Measurements from ENCODE around the gene CDC14A.

Gene CDC14A

DNA sequence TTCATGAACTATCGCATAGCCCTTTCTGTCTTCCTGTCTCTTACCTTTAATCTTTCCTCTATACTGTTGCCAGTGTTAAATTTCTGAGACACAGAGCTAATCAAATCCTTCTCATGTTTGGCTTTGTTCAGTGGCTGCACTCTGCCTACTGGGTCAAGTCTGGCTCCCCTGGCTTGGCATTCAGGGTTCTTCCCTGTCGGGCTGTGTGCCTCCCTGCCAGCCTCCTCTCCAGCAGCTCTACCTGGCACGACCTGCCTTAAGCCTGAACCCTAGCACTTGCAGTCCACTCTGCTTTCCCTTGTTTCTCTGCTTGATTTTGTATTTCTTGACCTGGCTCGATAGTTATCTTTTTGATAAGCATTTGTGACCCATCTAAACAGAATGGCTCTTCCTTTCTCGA is 159.5 kb downstream of the CDC14A start:
- Histone ChIP-seq H3K4me2 (ENCODE audit: low read length, poor library complexity, severe bottlenecking) (no peak overlapping the region), H2BK15ac (ENCODE audit: low read depth, poor library complexity, severe bottlenecking) (no peak overlapping the region), H2BK5ac (ENCODE audit: low read depth, low read length, poor library complexity, severe bottlenecking) (no peak overlapping the region), H3K79me1 (replicated peaks; ENCODE audit: low read length, poor library complexity, severe bottlenecking) (no peaks in the 10 kb centered on the region), H2AFZ (ENCODE audit: low read depth, low read length) (no peak overlapping the region), H3K36me3 (ENCODE audit: control insufficient read depth in 1 of 2, insufficient read depth in 2 of 2, low read depth in 1 of 2, low read length in 2 of 2) (no peaks in the 10 kb centered on the region), H3K27ac (ENCODE audit: low read length, poor library complexity, severe bottlenecking) (no peak overlapping the region), H3K23ac (ENCODE audit: low read length in 2 of 2) (no peak overlapping the region), H2BK12ac (ENCODE audit: low read length in 2 of 2) (no peak overlapping the region), H2AK5ac (ENCODE audit: low read length, severe bottlenecking) (no peak overlapping the region), H3K4me1 (ENCODE audit: control insufficient read depth, insufficient read depth, low read depth, low read length) (no peaks in the 10 kb centered on the region), H3K4ac (ENCODE audit: low read depth in 1 of 2, low read length in 2 of 2) (no peak overlapping the region), H3K27me3 (ENCODE audit: control insufficient read depth in 1 of 2, insufficient read depth in 1 of 2, low read length in 2 of 2) (no peaks in the 10 kb centered on the region), H3K14ac (ENCODE audit: low read length in 2 of 2) (no peak overlapping the region), H3K9me3 (ENCODE audit: control insufficient read depth, low read length) (no peaks in the 10 kb centered on the region), H4K91ac (ENCODE audit: low read length) (no peak overlapping the region), H3K9ac (ENCODE audit: low read length) (no peak overlapping the region), H4K8ac (ENCODE audit: low read length) (no peak overlapping the region), H2BK120ac (ENCODE audit: low read depth, low read length) (no peak overlapping the region), H3K18ac (ENCODE audit: low read depth in 1 of 2, low read length in 2 of 2) (no peak overlapping the region), H3K4me3 (ENCODE audit: insufficient read depth in 1 of 2, low read depth in 1 of 2, low read length in 2 of 2) (no peak overlapping the region)
- DNase-seq = no peak
- 97% methylated on average over 5 of the region's 5 CpGs for WGBS

DNA sequence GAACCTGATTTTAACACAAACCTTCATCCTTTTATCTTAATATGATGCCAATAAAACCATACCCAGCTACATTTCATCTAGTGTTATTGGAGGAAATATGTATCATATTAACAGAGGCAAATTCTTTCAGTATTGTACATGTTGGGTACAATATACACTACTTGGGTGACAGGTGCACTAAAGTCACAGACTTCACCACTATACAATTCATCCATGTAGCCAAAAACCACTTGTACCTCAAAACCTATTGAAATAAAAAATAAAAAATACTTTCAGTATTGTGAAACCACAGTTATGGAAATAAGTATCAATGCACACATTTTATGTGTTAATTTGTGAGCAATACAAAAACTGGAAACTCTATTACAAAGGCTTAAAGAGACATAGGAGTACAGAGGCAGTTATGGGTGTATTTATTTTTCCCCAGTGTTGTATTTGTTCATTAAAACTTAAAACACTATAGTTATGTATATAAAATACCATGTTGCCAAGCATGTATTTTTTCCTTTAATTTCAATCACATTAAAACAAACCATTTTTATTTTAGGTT is 160.6 kb downstream of the CDC14A start:
- no peaks in the 10 kb centered on the region for H3K9me3 ChIP-seq (ENCODE audit: control insufficient read depth, low read length)
- no peak overlapping the region for H3K4me3 ChIP-seq (ENCODE audit: insufficient read depth in 1 of 2, low read depth in 1 of 2, low read length in 2 of 2)
- H4K8ac ChIP-seq (ENCODE audit: low read length) = no peak overlapping the region
- H2BK12ac ChIP-seq (ENCODE audit: low read length in 2 of 2) = no peak overlapping the region
- no peak overlapping the region for H2BK5ac ChIP-seq (ENCODE audit: low read depth, low read length, poor library complexity, severe bottlenecking)
- no peak for DNase-seq
- no peak overlapping the region for H2BK120ac ChIP-seq (ENCODE audit: low read depth, low read length)
- no peaks in the 10 kb centered on the region for H3K4me1 ChIP-seq (ENCODE audit: control insufficient read depth, insufficient read depth, low read depth, low read length)
- H3K4me2 ChIP-seq (ENCODE audit: low read length, poor library complexity, severe bottlenecking) = no peak overlapping the region
- H3K4ac ChIP-seq (ENCODE audit: low read depth in 1 of 2, low read length in 2 of 2) = no peak overlapping the region
- no peaks in the 10 kb centered on the region for H3K27me3 ChIP-seq (ENCODE audit: control insufficient read depth in 1 of 2, insufficient read depth in 1 of 2, low read length in 2 of 2)
- H3K18ac ChIP-seq (ENCODE audit: low read depth in 1 of 2, low read length in 2 of 2) = no peak overlapping the region
- no peak overlapping the region for H3K9ac ChIP-seq (ENCODE audit: low read length)
- H3K79me1 ChIP-seq (replicated peaks; ENCODE audit: low read length, poor library complexity, severe bottlenecking) = no peaks in the 10 kb centered on the region
- no peak overlapping the region for H2AFZ ChIP-seq (ENCODE audit: low read depth, low read length)
- no peak overlapping the region for H3K27ac ChIP-seq (ENCODE audit: low read length, poor library complexity, severe bottlenecking)
- no peak overlapping the region for H2BK15ac ChIP-seq (ENCODE audit: low read depth, poor library complexity, severe bottlenecking)
- H3K14ac ChIP-seq (ENCODE audit: low read length in 2 of 2) = no peak overlapping the region
- H3K36me3 ChIP-seq (ENCODE audit: control insufficient read depth in 1 of 2, insufficient read depth in 2 of 2, low read depth in 1 of 2, low read length in 2 of 2) = no peaks in the 10 kb centered on the region
- no peak overlapping the region for H4K91ac ChIP-seq (ENCODE audit: low read length)
- H3K23ac ChIP-seq (ENCODE audit: low read length in 2 of 2) = no peak overlapping the region
- no peak overlapping the region for H2AK5ac ChIP-seq (ENCODE audit: low read length, severe bottlenecking)

DNA sequence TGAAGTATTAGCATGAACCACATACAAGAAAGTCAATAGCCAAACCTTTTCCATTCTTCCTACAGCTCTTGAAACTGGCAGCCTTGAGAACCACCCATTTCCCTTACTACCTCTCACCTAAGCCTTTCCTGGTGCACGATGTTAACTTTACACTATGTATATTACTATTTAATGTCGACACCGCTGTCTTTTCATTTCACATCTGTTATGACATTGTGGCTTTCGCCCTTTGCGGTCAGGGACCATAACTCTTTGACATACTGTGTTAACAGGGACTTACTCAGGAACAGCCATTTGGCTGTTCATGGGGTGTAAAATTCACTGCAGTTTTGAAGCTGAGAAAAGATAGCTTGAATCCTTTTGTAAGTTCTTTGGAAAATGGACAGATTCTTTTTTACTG is 164.6 kb downstream of the CDC14A start:
- WGBS = 97% methylated on average over 5 of the region's 5 CpGs
- no peak overlapping the region for H3K4me3 ChIP-seq (ENCODE audit: insufficient read depth in 1 of 2, low read depth in 1 of 2, low read length in 2 of 2)
- DNase-seq = no peak
- H3K27ac ChIP-seq (ENCODE audit: low read length, poor library complexity, severe bottlenecking) = no peak overlapping the region
- no peak overlapping the region for H2BK15ac ChIP-seq (ENCODE audit: low read depth, poor library complexity, severe bottlenecking)
- no peak overlapping the region for H3K23ac ChIP-seq (ENCODE audit: low read length in 2 of 2)
- no peak overlapping the region for H2AK5ac ChIP-seq (ENCODE audit: low read length, severe bottlenecking)
- no peak overlapping the region for H3K4me2 ChIP-seq (ENCODE audit: low read length, poor library complexity, severe bottlenecking)
- no peaks in the 10 kb centered on the region for H3K9me3 ChIP-seq (ENCODE audit: control insufficient read depth, low read length)
- no peak overlapping the region for H4K8ac ChIP-seq (ENCODE audit: low read length)
- H2BK12ac ChIP-seq (ENCODE audit: low read length in 2 of 2) = no peak overlapping the region
- no peaks in the 10 kb centered on the region for H3K36me3 ChIP-seq (ENCODE audit: control insufficient read depth in 1 of 2, insufficient read depth in 2 of 2, low read depth in 1 of 2, low read length in 2 of 2)
- no peak overlapping the region for H3K9ac ChIP-seq (ENCODE audit: low read length)
- H2BK5ac ChIP-seq (ENCODE audit: low read depth, low read length, poor library complexity, severe bottlenecking) = no peak overlapping the region
- no peaks in the 10 kb centered on the region for H3K27me3 ChIP-seq (ENCODE audit: control insufficient read depth in 1 of 2, insufficient read depth in 1 of 2, low read length in 2 of 2)
- no peak overlapping the region for H3K14ac ChIP-seq (ENCODE audit: low read length in 2 of 2)
- no peak overlapping the region for H3K18ac ChIP-seq (ENCODE audit: low read depth in 1 of 2, low read length in 2 of 2)
- no peaks in the 10 kb centered on the region for H3K79me1 ChIP-seq (replicated peaks; ENCODE audit: low read length, poor library complexity, severe bottlenecking)
- H2AFZ ChIP-seq (ENCODE audit: low read depth, low read length) = no peak overlapping the region
- no peak overlapping the region for H3K4ac ChIP-seq (ENCODE audit: low read depth in 1 of 2, low read length in 2 of 2)
- no peak overlapping the region for H4K91ac ChIP-seq (ENCODE audit: low read length)
- no peaks in the 10 kb centered on the region for H3K4me1 ChIP-seq (ENCODE audit: control insufficient read depth, insufficient read depth, low read depth, low read length)
- H2BK120ac ChIP-seq (ENCODE audit: low read depth, low read length) = no peak overlapping the region

DNA sequence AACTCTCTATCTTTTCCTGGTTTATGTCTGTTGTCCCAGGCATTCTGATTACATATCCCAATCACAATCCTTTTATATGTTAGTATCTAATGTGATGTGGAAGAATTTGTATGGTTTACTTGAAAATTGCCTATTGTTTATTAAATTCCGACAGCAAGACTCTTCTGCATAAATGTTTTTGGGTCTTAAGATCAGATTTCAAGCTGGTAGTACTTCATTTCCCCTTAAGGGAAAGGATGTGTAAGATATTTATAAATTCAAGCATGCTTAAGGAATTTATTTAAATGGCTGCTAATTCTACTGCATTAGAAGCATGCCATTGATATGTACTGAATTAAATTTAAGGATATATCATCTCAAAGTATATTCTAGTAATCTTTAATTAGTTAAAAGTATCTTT is 165.2 kb downstream of the CDC14A start:
- H4K91ac ChIP-seq (ENCODE audit: low read length) = no peak overlapping the region
- H3K18ac ChIP-seq (ENCODE audit: low read depth in 1 of 2, low read length in 2 of 2) = no peak overlapping the region
- no peak overlapping the region for H2BK15ac ChIP-seq (ENCODE audit: low read depth, poor library complexity, severe bottlenecking)
- H3K4ac ChIP-seq (ENCODE audit: low read depth in 1 of 2, low read length in 2 of 2) = no peak overlapping the region
- H2AK5ac ChIP-seq (ENCODE audit: low read length, severe bottlenecking) = no peak overlapping the region
- no peak overlapping the region for H4K8ac ChIP-seq (ENCODE audit: low read length)
- H3K9me3 ChIP-seq (ENCODE audit: control insufficient read depth, low read length) = no peaks in the 10 kb centered on the region
- H3K4me3 ChIP-seq (ENCODE audit: insufficient read depth in 1 of 2, low read depth in 1 of 2, low read length in 2 of 2) = no peak overlapping the region
- no peak overlapping the region for H2BK120ac ChIP-seq (ENCODE audit: low read depth, low read length)
- 75% methylated on average over 1 of the region's 1 CpG for WGBS
- no peak overlapping the region for H3K27ac ChIP-seq (ENCODE audit: low read length, poor library complexity, severe bottlenecking)
- no peak overlapping the region for H3K9ac ChIP-seq (ENCODE audit: low read length)
- no peak overlapping the region for H2BK12ac ChIP-seq (ENCODE audit: low read length in 2 of 2)
- no peak for DNase-seq
- H3K79me1 ChIP-seq (replicated peaks; ENCODE audit: low read length, poor library complexity, severe bottlenecking) = no peaks in the 10 kb centered on the region
- no peaks in the 10 kb centered on the region for H3K36me3 ChIP-seq (ENCODE audit: control insufficient read depth in 1 of 2, insufficient read depth in 2 of 2, low read depth in 1 of 2, low read length in 2 of 2)
- H2AFZ ChIP-seq (ENCODE audit: low read depth, low read length) = no peak overlapping the region
- no peaks in the 10 kb centered on the region for H3K4me1 ChIP-seq (ENCODE audit: control insufficient read depth, insufficient read depth, low read depth, low read length)
- H3K27me3 ChIP-seq (ENCODE audit: control insufficient read depth in 1 of 2, insufficient read depth in 1 of 2, low read length in 2 of 2) = no peaks in the 10 kb centered on the region
- H3K4me2 ChIP-seq (ENCODE audit: low read length, poor library complexity, severe bottlenecking) = no peak overlapping the region
- no peak overlapping the region for H3K14ac ChIP-seq (ENCODE audit: low read length in 2 of 2)
- no peak overlapping the region for H3K23ac ChIP-seq (ENCODE audit: low read length in 2 of 2)
- no peak overlapping the region for H2BK5ac ChIP-seq (ENCODE audit: low read depth, low read length, poor library complexity, severe bottlenecking)
